ENCODE results near the gene XRN2. TPM values are rescaled to one million over a fixed set of nuclear protein-coding genes. Genes with fewer than 3 reads are reported as not detected.

XRN2 gene
- total and polyA plus RNA-seq, 9 donors: 35.8 to 65.8 (median 50.2) TPM

GRCh38 chr20:21270806-21271205 lies 32.3 kb upstream of the XRN2 start:
- WGBS, 3 donors: 87 to 91% (median 90%) methylated on average over 8 of the region's 8 CpGs

GRCh38 chr20:21272279-21272678 lies 30.9 kb upstream of the XRN2 start:
- intact Hi-C loops (cut with DNase I): no loop called here
- H3K9me3 ChIP-seq: no peaks in the 10 kb centered on the region
- H3K4me3 ChIP-seq: no peak overlapping the region
- DNase-seq: no peak
- no peak for TF ChIP-seq EP300 (IDR thresholded peaks at IDR 0.05)
- no peak for TF ChIP-seq CTCF (IDR thresholded peaks at IDR 0.05)
- no peak for TF ChIP-seq POLR2A (IDR thresholded peaks at IDR 0.05)
- H3K27ac ChIP-seq: no peak overlapping the region
- no peaks in the 10 kb centered on the region for H3K4me1 ChIP-seq (ENCODE audit: insufficient read depth)
- H3K36me3 ChIP-seq: no peaks in the 10 kb centered on the region
- H3K27me3 ChIP-seq: no peaks in the 10 kb centered on the region

More at GRCh38 chr20:21270806-21271205, 32.3 kb upstream of the XRN2 start:
- TF ChIP-seq EP300 (IDR thresholded peaks at IDR 0.05) (no peak), POLR2A (IDR thresholded peaks at IDR 0.05) (no peak), CTCF (IDR thresholded peaks at IDR 0.05) (no peak)
- no peaks in the 10 kb centered on the region for H3K4me1 ChIP-seq (ENCODE audit: insufficient read depth)
- no peaks in the 10 kb centered on the region for H3K27me3 ChIP-seq
- intact Hi-C loops (cut with DNase I): no loop called here
- no peaks in the 10 kb centered on the region for H3K9me3 ChIP-seq
- no peak overlapping the region for H3K4me3 ChIP-seq
- no peak for DNase-seq
- no peak overlapping the region for H3K27ac ChIP-seq
- H3K36me3 ChIP-seq: no peaks in the 10 kb centered on the region

GRCh38 chr20:21272679-21273078 lies 30.5 kb upstream of the XRN2 start:
- H3K4me1 ChIP-seq (ENCODE audit: insufficient read depth): no peaks in the 10 kb centered on the region
- 79 to 83% (median 79%) methylated on average over 3 of the region's 3 CpGs for WGBS, 3 donors
- intact Hi-C loops (cut with DNase I): no loop called here

GRCh38 chr20:21273755-21274386 lies 29.3 kb upstream of the XRN2 start:
- no peaks in the 10 kb centered on the region for H3K27me3 ChIP-seq
- H3K36me3 ChIP-seq: no peaks in the 10 kb centered on the region
- intact Hi-C loops (cut with DNase I): no loop called here
- H3K27ac ChIP-seq: no peak overlapping the region
- H3K4me3 ChIP-seq: no peak overlapping the region
- DNase-seq: no peak
- no peaks in the 10 kb centered on the region for H3K4me1 ChIP-seq (ENCODE audit: insufficient read depth)
- WGBS, 3 donors: 84 to 86% (median 85%) methylated on average over 8 of the region's 8 CpGs
- H3K9me3 ChIP-seq: no peaks in the 10 kb centered on the region
- TF ChIP-seq CTCF (IDR thresholded peaks at IDR 0.05) (no peak), POLR2A (IDR thresholded peaks at IDR 0.05) (no peak), EP300 (IDR thresholded peaks at IDR 0.05) (no peak)

More at GRCh38 chr20:21272679-21273078, 30.5 kb upstream of the XRN2 start:
- H3K27me3 ChIP-seq: no peaks in the 10 kb centered on the region
- H3K4me3 ChIP-seq: no peak overlapping the region
- H3K9me3 ChIP-seq: no peaks in the 10 kb centered on the region
- no peak for DNase-seq
- no peaks in the 10 kb centered on the region for H3K36me3 ChIP-seq
- H3K27ac ChIP-seq: no peak overlapping the region
- no peak for TF ChIP-seq POLR2A (IDR thresholded peaks at IDR 0.05)
- TF ChIP-seq CTCF (IDR thresholded peaks at IDR 0.05): no peak
- TF ChIP-seq EP300 (IDR thresholded peaks at IDR 0.05): no peak

All from ovary (tissue), 9 donors.